Chondrocyte (in vitro differentiated cells): ENCODE data around the gene GRM8. TPM values are rescaled to one million over a fixed set of nuclear protein-coding genes. Genes with fewer than 3 reads are reported as not detected.

Experiments used
- DNase-seq: peaks from one replicate; pipeline ENCODE4 v3.0.0; 2021; ENCODE audit warnings: mixed read lengths, low spot score
- H3K27ac Mint-ChIP-seq: one replicate; pipeline ENCODE4 v1.8.0; 2021; ENCODE audit warnings: mild to moderate bottlenecking, moderate library complexity, mixed read lengths; ENCODE audit not compliant: unreplicated experiment
- H3K27me3 Mint-ChIP-seq: 2 replicates; pipeline ENCODE4 v1.8.0; 2021; ENCODE audit warnings: low read depth, mixed read lengths
- H3K36me3 Mint-ChIP-seq: 2 replicates; pipeline ENCODE4 v1.8.0; 2021; ENCODE audit warnings: low read depth, mixed read lengths
- H3K4me1 Mint-ChIP-seq: 2 replicates; pipeline ENCODE4 v1.8.0; 2021; ENCODE audit warnings: low read depth, mild to moderate bottlenecking, mixed read lengths
- H3K4me3 Mint-ChIP-seq: one replicate; pipeline ENCODE4 v1.8.0; 2021; ENCODE audit warnings: mild to moderate bottlenecking, moderate library complexity, mixed read lengths; ENCODE audit not compliant: unreplicated experiment
- H3K9me3 Mint-ChIP-seq: 2 replicates; pipeline ENCODE4 v1.8.0; 2021; ENCODE audit warnings: low read depth, mixed read lengths
- total RNA-seq: library from RNA; stranded (reverse); gene quantifications from 3 replicates; pipeline ENCODE4 v1.2.1, GENCODE V29; 2021
- TF ChIP-seq, protein P1 (sequence below): fragments of 200-600 bp; sonication (generic); IDR thresholded peaks from 2 replicates; pipeline ENCODE4 v1.5.0; 2021; ENCODE audit warnings: antibody characterized with exemption, mild to moderate bottlenecking, moderate library complexity

Gene GRM8
- total RNA-seq, 1 donor from 2014 or later: not detected

DNA sequence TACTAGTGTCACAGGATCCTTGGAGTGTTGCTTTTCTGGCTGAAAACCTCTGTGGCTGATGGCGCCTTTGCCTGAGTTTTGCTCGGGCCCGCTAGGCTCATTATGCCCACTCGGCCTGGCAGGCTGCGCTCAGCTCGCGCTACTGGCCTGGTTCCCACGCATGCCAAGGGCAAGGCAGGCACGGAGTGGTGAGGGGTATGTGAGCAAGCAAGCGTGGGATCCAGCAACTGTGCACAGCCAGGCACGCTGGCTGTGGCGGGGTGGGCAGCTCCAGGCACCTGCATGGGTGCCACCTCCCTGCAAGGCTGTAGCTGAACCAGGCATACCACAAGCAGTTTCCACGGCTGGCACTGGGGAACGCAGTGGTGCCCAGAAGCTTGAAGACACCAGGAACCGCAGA, 562.6 kb downstream of the GRM8 start:
- Mint-ChIP-seq H3K36me3 (no peaks in the 10 kb centered on the region), H3K27me3 (no peaks in the 10 kb centered on the region), H3K4me3 (no peak overlapping the region), H3K27ac (no peak overlapping the region), H3K4me1 (peaks cover 14% of the 10 kb centered on the region), H3K9me3 (no peaks in the 10 kb centered on the region)
- TF ChIP-seq, protein P1, sequence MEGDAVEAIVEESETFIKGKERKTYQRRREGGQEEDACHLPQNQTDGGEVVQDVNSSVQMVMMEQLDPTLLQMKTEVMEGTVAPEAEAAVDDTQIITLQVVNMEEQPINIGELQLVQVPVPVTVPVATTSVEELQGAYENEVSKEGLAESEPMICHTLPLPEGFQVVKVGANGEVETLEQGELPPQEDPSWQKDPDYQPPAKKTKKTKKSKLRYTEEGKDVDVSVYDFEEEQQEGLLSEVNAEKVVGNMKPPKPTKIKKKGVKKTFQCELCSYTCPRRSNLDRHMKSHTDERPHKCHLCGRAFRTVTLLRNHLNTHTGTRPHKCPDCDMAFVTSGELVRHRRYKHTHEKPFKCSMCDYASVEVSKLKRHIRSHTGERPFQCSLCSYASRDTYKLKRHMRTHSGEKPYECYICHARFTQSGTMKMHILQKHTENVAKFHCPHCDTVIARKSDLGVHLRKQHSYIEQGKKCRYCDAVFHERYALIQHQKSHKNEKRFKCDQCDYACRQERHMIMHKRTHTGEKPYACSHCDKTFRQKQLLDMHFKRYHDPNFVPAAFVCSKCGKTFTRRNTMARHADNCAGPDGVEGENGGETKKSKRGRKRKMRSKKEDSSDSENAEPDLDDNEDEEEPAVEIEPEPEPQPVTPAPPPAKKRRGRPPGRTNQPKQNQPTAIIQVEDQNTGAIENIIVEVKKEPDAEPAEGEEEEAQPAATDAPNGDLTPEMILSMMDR: no peak
- no peak for DNase-seq

DNA sequence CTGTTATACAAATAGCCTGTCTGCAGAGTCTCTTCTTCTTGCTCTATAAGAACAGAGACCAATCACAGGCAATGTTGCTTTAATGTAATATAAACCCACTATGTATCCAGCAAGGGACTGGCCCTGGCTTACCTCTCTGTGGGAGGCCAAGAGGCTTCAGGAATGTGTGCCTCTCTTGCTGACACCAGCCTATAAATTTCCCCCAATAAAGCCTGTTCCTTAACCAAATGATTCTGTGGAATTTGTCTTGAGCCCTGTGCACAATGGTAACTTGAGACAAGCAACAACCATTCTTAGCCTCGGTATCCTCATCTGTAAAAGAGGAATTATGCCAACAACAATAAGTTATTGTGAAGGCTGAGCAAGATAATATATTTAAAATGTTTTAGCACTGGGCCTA, 563.7 kb downstream of the GRM8 start:
- H3K36me3 Mint-ChIP-seq: no peaks in the 10 kb centered on the region
- H3K27me3 Mint-ChIP-seq: no peaks in the 10 kb centered on the region
- TF ChIP-seq, protein P1: no peak
- H3K4me1 Mint-ChIP-seq: peaks cover 14% of the 10 kb centered on the region
- H3K9me3 Mint-ChIP-seq: no peaks in the 10 kb centered on the region
- H3K27ac Mint-ChIP-seq: no peak overlapping the region
- no peak for DNase-seq
- H3K4me3 Mint-ChIP-seq: no peak overlapping the region

DNA sequence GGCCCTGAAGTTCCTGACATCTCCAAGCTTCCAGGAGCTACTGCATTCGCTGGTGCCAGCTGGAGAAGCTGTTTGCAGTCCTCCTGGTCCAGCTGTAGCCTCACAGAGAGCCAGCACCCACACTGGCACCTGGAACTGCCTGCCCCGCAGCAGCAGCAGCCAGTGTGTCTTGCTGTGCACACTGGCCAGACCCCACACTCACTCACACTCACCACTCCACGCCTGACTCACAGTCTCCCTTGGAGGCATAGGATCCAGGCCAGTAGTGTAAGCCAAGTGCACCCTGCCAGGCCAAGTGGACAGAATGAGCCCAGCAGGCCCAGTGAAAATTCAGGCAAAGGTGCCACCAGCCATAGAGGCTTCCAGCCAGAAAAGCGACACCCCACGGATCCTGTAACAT, 566.3 kb downstream of the GRM8 start:
- no peak for DNase-seq
- Mint-ChIP-seq H3K36me3 (no peaks in the 10 kb centered on the region), H3K27ac (no peak overlapping the region), H3K9me3 (no peaks in the 10 kb centered on the region), H3K4me3 (no peak overlapping the region), H3K27me3 (no peaks in the 10 kb centered on the region), H3K4me1 (peaks cover 14% of the 10 kb centered on the region)
- TF ChIP-seq, protein P1: no peak

DNA sequence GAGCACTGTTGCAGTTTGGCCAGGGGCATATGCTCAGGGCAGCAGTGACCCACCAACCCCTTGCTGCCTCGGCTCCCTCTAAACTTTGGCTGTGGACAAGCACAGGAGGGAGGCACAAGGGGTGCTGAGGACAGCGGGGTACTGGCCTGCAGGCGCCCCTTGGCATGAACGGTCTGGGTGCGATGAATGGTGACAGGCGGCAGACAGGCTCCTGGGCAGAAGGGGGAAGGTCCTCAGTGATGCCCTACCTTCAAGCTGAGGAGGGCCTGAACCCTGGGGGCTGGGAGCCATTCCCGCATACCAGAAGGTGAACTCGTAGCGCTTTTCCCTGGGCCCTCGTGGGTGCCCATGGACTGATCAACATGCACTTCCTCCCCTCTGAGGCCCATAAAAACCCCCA, 567.1 kb downstream of the GRM8 start:
- H3K27me3 Mint-ChIP-seq: no peaks in the 10 kb centered on the region
- no peaks in the 10 kb centered on the region for H3K36me3 Mint-ChIP-seq
- no peaks in the 10 kb centered on the region for H3K9me3 Mint-ChIP-seq
- peaks cover 14% of the 10 kb centered on the region for H3K4me1 Mint-ChIP-seq
- no peak overlapping the region for H3K4me3 Mint-ChIP-seq
- DNase-seq: no peak
- TF ChIP-seq, protein P1: no peak
- H3K27ac Mint-ChIP-seq: no peak overlapping the region

DNA sequence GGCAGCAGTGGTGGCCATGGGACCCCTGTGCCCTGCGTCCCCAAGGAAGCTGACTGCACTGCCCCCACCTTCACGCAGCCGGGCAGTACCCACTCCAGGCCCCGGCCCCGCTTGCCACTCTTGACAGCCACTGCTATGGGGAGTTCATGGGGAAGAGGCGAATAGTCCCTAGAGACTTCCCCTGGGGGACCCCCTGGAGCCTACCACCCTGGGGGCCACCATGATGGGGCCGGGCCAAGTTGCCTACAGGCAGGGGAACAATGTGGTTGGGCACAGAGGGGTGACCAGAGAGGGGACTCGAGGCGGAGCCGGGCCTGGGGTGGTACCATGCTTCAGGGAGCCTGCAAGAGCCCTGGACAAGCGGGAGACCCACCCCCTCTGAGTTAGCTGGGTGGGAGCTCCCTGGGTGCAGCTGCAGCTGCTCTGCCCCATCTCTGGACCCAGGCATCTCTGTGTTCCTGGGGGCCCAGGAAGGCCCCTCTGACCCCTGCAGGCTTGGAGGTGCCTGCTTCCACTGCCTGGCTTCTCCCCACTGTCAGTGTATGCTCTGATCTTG, 567.6 kb downstream of the GRM8 start:
- TF ChIP-seq, protein P1: no peak
- no peak overlapping the region for H3K4me3 Mint-ChIP-seq
- no peak overlapping the region for H3K27ac Mint-ChIP-seq
- no peaks in the 10 kb centered on the region for H3K9me3 Mint-ChIP-seq
- DNase-seq: no peak
- H3K4me1 Mint-ChIP-seq: peaks cover 14% of the 10 kb centered on the region
- no peaks in the 10 kb centered on the region for H3K36me3 Mint-ChIP-seq
- no peaks in the 10 kb centered on the region for H3K27me3 Mint-ChIP-seq
